CD14-positive monocyte (primary cell): ENCODE measurements around the gene DNAJC1. TPM values are rescaled to one million over a fixed set of nuclear protein-coding genes. Genes with fewer than 3 reads are reported as not detected.

Experiments used
- DNase-seq, 3 donors: peaks; one replicate each; pipeline ENCODE4 v3.0.0-alpha.2; 2011 to 2022
- H2AFZ ChIP-seq: 2 replicates; pipeline ENCODE4 v1.6.0; 2012; ENCODE audit warnings: mild to moderate bottlenecking, low read depth, low read length, inconsistent platforms; ENCODE audit not compliant: insufficient read depth, poor library complexity, severe bottlenecking
- H3K27ac ChIP-seq, 2 donors: 1 replicate in 1 of 2; 2 replicates in 1 of 2; pipeline ENCODE4 v1.5.1; 2012 to 2013; ENCODE audit warnings: low read length in 2 of 2, control low read depth in 1 of 2, inconsistent platforms in 1 of 2, low read depth in 1 of 2, mild to moderate bottlenecking in 1 of 2
- H3K27me3 ChIP-seq, 2 donors: one replicate each; pipeline versions ENCODE4 v1.6.0 to v1.6.1; 2011 to 2013; ENCODE audit warnings: low read length in 2 of 2; ENCODE audit not compliant: control insufficient read depth in 2 of 2, insufficient read depth in 2 of 2
- H3K36me3 ChIP-seq, 2 donors: replicated peaks in 1 of 2; 1 replicate in 1 of 2; 2 replicates in 1 of 2; pipeline versions ENCODE4 v1.5.1 to v1.6.1; 2012 to 2013; ENCODE audit warnings: low read length in 2 of 2, control low read depth in 1 of 2, inconsistent platforms in 1 of 2, mild to moderate bottlenecking in 1 of 2; ENCODE audit not compliant: insufficient read depth in 2 of 2, control insufficient read depth in 1 of 2
- H3K4me1 ChIP-seq, 2 donors: 1 replicate in 1 of 2; 2 replicates in 1 of 2; pipeline versions ENCODE4 v1.5.1 to v1.6.1; 2012 to 2013; ENCODE audit warnings: low read length in 2 of 2, control low read depth in 1 of 2, inconsistent platforms in 1 of 2, mild to moderate bottlenecking in 1 of 2, moderate library complexity in 1 of 2; ENCODE audit not compliant: insufficient read depth in 2 of 2, control insufficient read depth in 1 of 2
- H3K4me2 ChIP-seq: replicated peaks from 2 replicates; pipeline ENCODE3; 2012; ENCODE audit warnings: low read length, moderate library complexity, mild to moderate bottlenecking; ENCODE audit not compliant: poor library complexity, severe bottlenecking; ENCODE audit errors: extremely low read depth
- H3K4me3 ChIP-seq, 3 experiments: fragments of 200-600 bp in 1 of 3; sonication (generic) in 1 of 3; replicated peaks in 1 of 3; 1 replicate in 2 of 3; 2 replicates in 1 of 3; pipeline ENCODE4 v1.5.1; 2011 to 2013; ENCODE audit warnings: low read length in 3 of 3, mild to moderate bottlenecking in 3 of 3, control low read depth in 2 of 3, low read depth in 2 of 3, inconsistent platforms in 1 of 3, moderate library complexity in 1 of 3
- H3K79me2 ChIP-seq: 2 replicates; pipeline ENCODE4 v1.6.0; 2012; ENCODE audit warnings: mild to moderate bottlenecking, control low read depth, inconsistent platforms, low read length, moderate library complexity; ENCODE audit not compliant: insufficient read depth
- H3K9ac ChIP-seq: 2 replicates; pipeline ENCODE4 v1.6.0; 2017; ENCODE audit warnings: low read length, mild to moderate bottlenecking; ENCODE audit not compliant: insufficient read depth, poor library complexity, severe bottlenecking
- H3K9me3 ChIP-seq, 2 donors: replicated peaks in 1 of 2; 1 replicate in 1 of 2; 2 replicates in 1 of 2; pipeline versions ENCODE4 v1.5.1 to v1.6.1; 2012 to 2013; ENCODE audit warnings: low read length in 2 of 2, control low read depth in 1 of 2; ENCODE audit not compliant: control insufficient read depth in 1 of 2, insufficient read depth in 1 of 2
- H4K20me1 ChIP-seq: 2 replicates; pipeline ENCODE4 v1.6.0; 2012; ENCODE audit warnings: mild to moderate bottlenecking, low read length, control low read depth, moderate library complexity; ENCODE audit not compliant: insufficient read depth
- H3K27ac Mint-ChIP-seq, 7 donors: one replicate each; pipeline ENCODE4 v1.8.0; 2020; ENCODE audit warnings: mild to moderate bottlenecking in 7 of 7, mixed read lengths in 7 of 7, moderate library complexity in 6 of 7, inconsistent platforms in 2 of 7
- H3K27me3 Mint-ChIP-seq, 3 donors: one replicate each; pipeline ENCODE4 v1.8.0; 2021 to 2022; ENCODE audit warnings: low read depth in 3 of 3, mild to moderate bottlenecking in 3 of 3, mixed read lengths in 3 of 3, moderate library complexity in 3 of 3, inconsistent platforms in 1 of 3
- H3K36me3 Mint-ChIP-seq, 2 donors: one replicate each; pipeline ENCODE4 v1.8.0; 2020; ENCODE audit warnings: mixed read lengths in 2 of 2, inconsistent platforms in 1 of 2, mild to moderate bottlenecking in 1 of 2
- H3K4me1 Mint-ChIP-seq: one replicate; pipeline ENCODE4 v1.8.0; 2020; ENCODE audit warnings: mild to moderate bottlenecking, mixed read lengths
- H3K4me3 Mint-ChIP-seq, 2 donors: one replicate each; pipeline ENCODE4 v1.8.0; 2020; ENCODE audit warnings: mild to moderate bottlenecking in 2 of 2, mixed read lengths in 2 of 2, moderate library complexity in 1 of 2
- H3K9me3 Mint-ChIP-seq, 7 donors: one replicate each; pipeline ENCODE4 v1.8.0; 2020 to 2022; ENCODE audit warnings: mixed read lengths in 7 of 7, mild to moderate bottlenecking in 6 of 7, moderate library complexity in 6 of 7, inconsistent platforms in 2 of 7
- CTCF ChIP-seq: fragments of 200-600 bp; IDR thresholded peaks from one replicate; pipeline ENCODE4 v1.8.0; 2022; ENCODE audit warnings: antibody characterized with exemption, mild to moderate bottlenecking
- WGBS: methylation state at CpG from one replicate; pipeline ENCODE4 v1.1.5; 2013; ENCODE audit warnings: missing lambda C conversion rate; ENCODE audit not compliant: insufficient coverage; 5-methylcytosine and 5-hydroxymethylcytosine counted together
- intact Hi-C, 2 donors: fragments of 100-400 bp; cut with micrococcal nuclease; formaldehyde crosslinking; loops; one replicate each; pipeline versions ENCODE4 v1.15.0 to v1.15.1; 2023
- polyA plus RNA-seq, 3 donors: library from polyadenylated mRNA; depleted of rRNA in 1 of 3; unstranded in 2 of 3; stranded (reverse) in 1 of 3; fragments of 300-500 nt in 2 of 3; fragments of >200 nt in 1 of 3; fragmentation: Illumina TruSeq in 2 of 3; gene quantifications; 1 replicate in 2 of 3; 2 replicates in 1 of 3; pipeline ENCODE4 v1.2.3, GENCODE V29; 2012 to 2021

The DNAJC1 gene
- polyA plus RNA-seq, 3 donors = 11.4 to 12.9 (median 12.5) TPM

- H3K27me3 Mint-ChIP-seq = peaks cover 0 to 4% (median 0%) of the 10 kb centered on the region in 3 donors
- Histone ChIP-seq H2AFZ (no peak overlapping the region), H3K27me3 (no peaks in the 10 kb centered on the region), H3K4me3 (no peak overlapping the region), H3K9ac (no peak overlapping the region), H4K20me1 (peaks cover 4% of the 10 kb centered on the region), H3K36me3 (no peaks in the 10 kb centered on the region), H3K27ac (peak overlapping the region in 1 of 2 donors; percentile 48), H3K4me2 (peak overlapping the region; percentile 53), H3K79me2 (peaks cover 26% of the 10 kb centered on the region), H3K4me1 (peaks cover 12 to 18% of the 10 kb centered on the region in 2 donors), H3K9me3 (no peaks in the 10 kb centered on the region)
- H3K9me3 Mint-ChIP-seq = no peaks in the 10 kb centered on the region
- peaks cover 13% of the 10 kb centered on the region for H3K4me1 Mint-ChIP-seq
- TF ChIP-seq CTCF = no peak
- no peaks in the 10 kb centered on the region for H3K36me3 Mint-ChIP-seq
- intact Hi-C loops = loop anchor here in 1 of 2 donors (5.0 kb wide), 1 partner anchor 462 kb away; no protein-coding TSS in a partner anchor
- no peak for DNase-seq
- no CpG with 5 or more reads among the region's 1 CpG for WGBS
- peak overlapping the region in 1 of 7 donors; percentile 64 for H3K27ac Mint-ChIP-seq
- H3K4me3 Mint-ChIP-seq = no peak overlapping the region
Observed at GRCh38 chr10:21954690-21955089, 48.8 kb downstream of the DNAJC1 start.

GRCh38 chr10:21954132-21954531, 49.4 kb downstream of the DNAJC1 start:
- WGBS = no CpG with 5 or more reads among the region's 5 CpGs
- H3K9me3 Mint-ChIP-seq = no peaks in the 10 kb centered on the region

More at GRCh38 chr10:21954132-21954531, 49.4 kb downstream of the DNAJC1 start:
- peaks cover 13% of the 10 kb centered on the region for H3K4me1 Mint-ChIP-seq
- peaks cover 12 to 18% of the 10 kb centered on the region in 2 donors for H3K4me1 ChIP-seq
- H3K27me3 Mint-ChIP-seq = peaks cover 0 to 4% (median 0%) of the 10 kb centered on the region in 3 donors
- H3K36me3 ChIP-seq = no peaks in the 10 kb centered on the region
- H4K20me1 ChIP-seq = peaks cover 4% of the 10 kb centered on the region
- H3K27me3 ChIP-seq = no peaks in the 10 kb centered on the region
- H2AFZ ChIP-seq = no peak overlapping the region
- peak overlapping the region in 6 of 7 donors; percentile 55 to 88 (median 74) for H3K27ac Mint-ChIP-seq
- H3K36me3 Mint-ChIP-seq = no peaks in the 10 kb centered on the region
- no peak overlapping the region for H3K4me3 Mint-ChIP-seq
- peak overlapping the region in 1 of 3 experiments; percentile 37 for H3K4me3 ChIP-seq
- intact Hi-C loops = no loop called here
- no peak for TF ChIP-seq CTCF
- H3K9ac ChIP-seq = no peak overlapping the region
- DNase-seq = peak; percentile 65 to 81 (median 78)
- peaks cover 22% of the 10 kb centered on the region for H3K79me2 ChIP-seq
- peak overlapping the region; percentile 53 for H3K4me2 ChIP-seq
- no peaks in the 10 kb centered on the region for H3K9me3 ChIP-seq
- peak overlapping the region in 1 of 2 donors; percentile 48 for H3K27ac ChIP-seq
